Liver (tissue), 9 donors: Measurements from ENCODE around the gene HADHB. TPM values are rescaled to one million over a fixed set of nuclear protein-coding genes. Genes with fewer than 3 reads are reported as not detected.

ENCODE experiments used
- DNase-seq: peaks from one replicate; pipeline ENCODE4 v3.0.0-alpha.2; 2017; ENCODE audit warnings: low spot score
- H3K27ac ChIP-seq, 2 donors: one replicate each; pipeline ENCODE4 v1.7.0; 2013; ENCODE audit warnings: inconsistent platforms in 2 of 2, low read length in 2 of 2, control low read depth in 1 of 2, low read depth in 1 of 2, mild to moderate bottlenecking in 1 of 2
- H3K27me3 ChIP-seq, 4 donors: one replicate each; pipeline versions ENCODE4 v1.6.1 to v1.7.0; 2013; ENCODE audit warnings: low read length in 3 of 4, inconsistent platforms in 1 of 4, mild to moderate bottlenecking in 1 of 4, moderate library complexity in 1 of 4; ENCODE audit not compliant: control insufficient read depth in 4 of 4, insufficient read depth in 4 of 4
- H3K36me3 ChIP-seq, 4 donors: one replicate each; pipeline versions ENCODE4 v1.6.1 to v1.7.0; 2013; ENCODE audit warnings: low read length in 3 of 4, mild to moderate bottlenecking in 3 of 4, low read depth in 1 of 4, moderate library complexity in 1 of 4; ENCODE audit not compliant: control insufficient read depth in 4 of 4, insufficient read depth in 3 of 4
- H3K4me1 ChIP-seq, 4 donors: one replicate each; pipeline versions ENCODE4 v1.6.1 to v1.7.0; 2013; ENCODE audit warnings: low read length in 3 of 4, mild to moderate bottlenecking in 3 of 4, moderate library complexity in 1 of 4; ENCODE audit not compliant: control insufficient read depth in 4 of 4, insufficient read depth in 4 of 4
- H3K4me3 ChIP-seq, 3 donors: one replicate each; pipeline versions ENCODE4 v1.6.1 to v1.7.0; 2013; ENCODE audit warnings: low read length in 3 of 3, control low read depth in 1 of 3, low read depth in 1 of 3, mild to moderate bottlenecking in 1 of 3
- H3K9ac ChIP-seq, 2 donors: one replicate each; pipeline ENCODE4 v1.7.0; 2013; ENCODE audit warnings: low read length in 2 of 2, mild to moderate bottlenecking in 2 of 2, moderate library complexity in 2 of 2, control low read depth in 1 of 2, low read depth in 1 of 2
- H3K9me3 ChIP-seq, 4 donors: one replicate each; pipeline versions ENCODE4 v1.6.1 to v1.7.0; 2013; ENCODE audit warnings: low read length in 3 of 4; ENCODE audit not compliant: control insufficient read depth in 4 of 4
- ATF3 ChIP-seq: IDR thresholded peaks from 2 replicates; pipeline ENCODE4 v1.6.1; 2016; ENCODE audit warnings: antibody characterized with exemption
- CTCF ChIP-seq: fragments of 150-350 bp; IDR thresholded peaks from 2 replicates; pipeline ENCODE4 v1.5.1; 2017; ENCODE audit warnings: improper control_type of control experiment, low read depth, low read length; ENCODE audit not compliant: missing input control
- EGR1 ChIP-seq, 2 donors: IDR thresholded peaks; 2 replicates each; pipeline ENCODE4 v1.6.1; 2016 to 2018; ENCODE audit warnings: antibody characterized with exemption in 2 of 2, low read depth in 2 of 2
- FOXA1 ChIP-seq: IDR thresholded peaks from 2 replicates; pipeline ENCODE4 v1.6.1; 2016; ENCODE audit warnings: antibody characterized with exemption
- FOXA2 ChIP-seq: IDR thresholded peaks from 2 replicates; pipeline ENCODE4 v1.6.1; 2016; ENCODE audit warnings: antibody characterized with exemption
- GABPA ChIP-seq, 2 donors: IDR thresholded peaks in 1 of 2; conservative IDR thresholded peaks in 1 of 2; 2 replicates each; pipeline ENCODE4 v1.6.1; 2016; ENCODE audit warnings: antibody characterized with exemption in 2 of 2, mild to moderate bottlenecking in 1 of 2, moderate library complexity in 1 of 2
- HNF4A ChIP-seq, 2 donors: conservative IDR thresholded peaks; 2 replicates each; pipeline ENCODE4 v1.6.1; 2016; ENCODE audit warnings: antibody characterized with exemption in 2 of 2, mild to moderate bottlenecking in 2 of 2
- HNF4G ChIP-seq: IDR thresholded peaks from 2 replicates; pipeline ENCODE4 v1.6.1; 2016; ENCODE audit warnings: antibody characterized with exemption
- JUND ChIP-seq, 2 donors: IDR thresholded peaks; 2 replicates each; pipeline ENCODE4 v1.6.1; 2016; ENCODE audit warnings: antibody characterized with exemption in 2 of 2
- MAX ChIP-seq: IDR thresholded peaks from 2 replicates; pipeline ENCODE4 v1.6.1; 2016; ENCODE audit warnings: antibody characterized with exemption
- NR2F2 ChIP-seq: IDR thresholded peaks from 2 replicates; pipeline ENCODE4 v1.6.1; 2016; ENCODE audit warnings: antibody characterized with exemption
- RAD21 ChIP-seq, 2 donors: IDR thresholded peaks; 2 replicates each; pipeline ENCODE4 v1.6.1; 2016; ENCODE audit warnings: antibody characterized with exemption in 2 of 2, mild to moderate bottlenecking in 2 of 2
- REST ChIP-seq: IDR thresholded peaks from 2 replicates; pipeline ENCODE4 v1.6.1; 2016; ENCODE audit warnings: antibody characterized with exemption, mild to moderate bottlenecking
- RXRA ChIP-seq, 2 donors: IDR thresholded peaks; 2 replicates each; pipeline ENCODE4 v1.6.1; 2017 to 2018; ENCODE audit warnings: antibody characterized with exemption in 2 of 2, mild to moderate bottlenecking in 1 of 2
- SP1 ChIP-seq: IDR thresholded peaks from 2 replicates; pipeline ENCODE4 v1.6.1; 2018; ENCODE audit warnings: antibody characterized with exemption, mild to moderate bottlenecking
- TAF1 ChIP-seq: conservative IDR thresholded peaks from 2 replicates; pipeline ENCODE4 v1.6.1; 2016; ENCODE audit warnings: antibody characterized with exemption, mild to moderate bottlenecking
- YY1 ChIP-seq: IDR thresholded peaks from 2 replicates; pipeline ENCODE4 v1.6.1; 2016; ENCODE audit warnings: antibody characterized with exemption, mild to moderate bottlenecking
- ZBTB33 ChIP-seq: IDR thresholded peaks from 2 replicates; pipeline ENCODE4 v1.6.1; 2016; ENCODE audit warnings: antibody characterized with exemption
- WGBS: extraction: QIAGEN DNeasy Blood & Tissue Kit; methylation state at CpG from one replicate; pipeline ENCODE4 v1.1.7; 2013; 5-methylcytosine and 5-hydroxymethylcytosine counted together
- polyA plus RNA-seq, 2 donors: library from polyadenylated mRNA; stranded (reverse) in 1 of 2; unstranded in 1 of 2; fragments of 200-250 nt in 1 of 2; fragments of >200 nt in 1 of 2; fragmentation: Nextera tagmentation in 1 of 2; extraction: Ambion mirVana in 1 of 2; gene quantifications; one replicate each; pipeline versions ENCODE4 v1.2.1 to v1.2.3, GENCODE V29; 2013 to 2015
- total RNA-seq, 2 donors: library from RNA; depleted of rRNA; stranded (reverse); fragments of >200 nt; gene quantifications; one replicate each; pipeline ENCODE4 v1.2.3, GENCODE V29; 2014
- donor health status: healthy.
- donor health status: healthy.
- donor health status: healthy.
- donor health status: healthy.
- donor health status: healthy.

The HADHB gene
- total and polyA plus RNA-seq, 4 donors = 103 to 284 (median 261) TPM

- WGBS = 96% methylated on average over 4 of the region's 4 CpGs
- no peak for DNase-seq
- H3K4me1 ChIP-seq = peaks cover 11 to 29% (median 22%) of the 10 kb centered on the region in 4 donors
- H3K9ac ChIP-seq = no peak overlapping the region
- TF ChIP-seq MAX = no peak
- TF ChIP-seq TAF1 = no peak
- TF ChIP-seq FOXA1 = no peak
- no peak for TF ChIP-seq FOXA2
- TF ChIP-seq RAD21 (IDR thresholded peaks at IDR 0.05) = no peak
- no peak for TF ChIP-seq JUND (IDR thresholded peaks at IDR 0.05)
- TF ChIP-seq HNF4A (conservative IDR thresholded peaks at IDR 0.05) = no peak
- no peak for TF ChIP-seq NR2F2
- no peak for TF ChIP-seq ZBTB33
- no peak for TF ChIP-seq HNF4G
- H3K9me3 ChIP-seq = no peaks in the 10 kb centered on the region
- no peak overlapping the region for H3K4me3 ChIP-seq
- H3K27me3 ChIP-seq = no peaks in the 10 kb centered on the region
- H3K27ac ChIP-seq = no peak overlapping the region
- peaks cover 6 to 45% (median 38%) of the 10 kb centered on the region in 4 donors for H3K36me3 ChIP-seq
Measured at GRCh38 chr2:26276484-26277227, 31.9 kb downstream of the HADHB start.

GRCh38 chr2:26279886-26280285 is 35.1 kb downstream of the HADHB start:
- Histone ChIP-seq H3K27me3 (no peaks in the 10 kb centered on the region), H3K27ac (no peak overlapping the region), H3K9me3 (no peaks in the 10 kb centered on the region), H3K9ac (no peak overlapping the region), H3K4me1 (peaks cover 5 to 9% (median 7%) of the 10 kb centered on the region in 4 donors), H3K36me3 (peaks cover 8 to 57% (median 52%) of the 10 kb centered on the region in 4 donors), H3K4me3 (no peak overlapping the region)
- TF ChIP-seq EGR1 (IDR thresholded peaks at IDR 0.05; ENCODE audit: low read depth in 2 of 2) (no peak), ATF3 (no peak), RXRA (IDR thresholded peaks at IDR 0.05) (no peak), REST (no peak), FOXA2 (no peak), TAF1 (no peak), RAD21 (IDR thresholded peaks at IDR 0.05) (no peak), FOXA1 (no peak), CTCF (no peak), HNF4A (conservative IDR thresholded peaks at IDR 0.05) (no peak), JUND (IDR thresholded peaks at IDR 0.05) (no peak), GABPA (IDR thresholded peaks at IDR 0.05 in 1 of 2, conservative IDR thresholded peaks at IDR 0.05 in 1 of 2) (no peak), MAX (no peak), YY1 (no peak), HNF4G (no peak), ZBTB33 (no peak), SP1 (no peak)
- no peak for DNase-seq
- WGBS = 94% methylated on average over 3 of the region's 3 CpGs
